ENCODE data around the gene ZNF598. TPM values are rescaled to one million over a fixed set of nuclear protein-coding genes. Genes with fewer than 3 reads are reported as not detected.
"Not testable (repeated sequence)": the region's sequence is repeated elsewhere in the genome, so short reads cannot be mapped to it uniquely, and the experiment has no call there.

Gene ZNF598
- polyA plus RNA-seq, 1 of the 3 experiments (the other 2 are of a cell fraction): 47.8 TPM

GRCh38 chr16:1963806-1964505 lies 45.7 kb downstream of the ZNF598 start:
- Histone ChIP-seq H3K27me3 (ENCODE audit: insufficient read depth) (no peaks in the 10 kb centered on the region), H3K4me1 (ENCODE audit: control insufficient read depth in 1 of 2, insufficient read depth in 2 of 2, low read depth in 1 of 2, low read length in 1 of 2) (peaks cover 0 to 43% of the 10 kb centered on the region in 2 experiments; a peak in 1 of 4 replicates), H3K36me3 (replicated peaks in 1 of 2; ENCODE audit: control insufficient read depth in 1 of 2, insufficient read depth in 2 of 2, low read length in 1 of 2) (peaks cover 19 to 24% of the 10 kb centered on the region in 2 experiments), H2AFZ (ENCODE audit: low read depth) (no peak overlapping the region), H3K27ac (ENCODE audit: low read depth in 2 of 2, low read length in 1 of 2) (peak overlapping the region; percentile 76 to 90), H3K4me2 (peak overlapping the region; percentile 90), H3K9ac (peak overlapping the region; percentile 92), H3K9me3 (no peaks in the 10 kb centered on the region), H4K20me1 (ENCODE audit: insufficient read depth) (peaks cover 38% of the 10 kb centered on the region), H3K4me3 (ENCODE audit: low read depth in 2 of 2, low read length in 1 of 2) (peak overlapping the region; percentile 86 to 98), H3F3A (replicated peaks; ENCODE audit: insufficient read depth) (peaks cover 36% of the 10 kb centered on the region), H3K79me2 (ENCODE audit: insufficient read depth) (peaks cover 72% of the 10 kb centered on the region), H3K9me2 (no peaks in the 10 kb centered on the region)
- 3% methylated on average over 17 of the region's 44 CpGs for WGBS (ENCODE audit: low lambda C conversion rate)
- ChIA-PET CTCF (interaction anchor here (1.0 to 2.8 kb wide), 5 partner anchors 19 to 53 kb away, joined by 3 to 12 read pairs (median 5); no protein-coding TSS in a partner anchor), POLR2A (interaction anchor here (0.6 to 2.0 kb wide), 22 partner anchors 9 to 505 kb away, joined by 3 to 17 read pairs (median 6); partner anchors contain the start of genes ECI1, FAHD1, GFER and HAGH)
- peak; percentile 21 for TF ChIP-seq CHD2 (IDR thresholded peaks at IDR 0.05; ENCODE audit: low read length, partially characterized antibody)
- TF ChIP-seq MXI1 (IDR thresholded peaks at IDR 0.05; ENCODE audit: low read depth, low read length): peak; percentile 81
- no peak for TF ChIP-seq NRF1 (IDR thresholded peaks at IDR 0.05; ENCODE audit: low read depth, low read length)
- TF ChIP-seq MAX (IDR thresholded peaks at IDR 0.05; ENCODE audit: low read depth): 0 out of 2 replicates have a peak, but pooled peaks have one; percentile 19
- TF ChIP-seq, protein P1, sequence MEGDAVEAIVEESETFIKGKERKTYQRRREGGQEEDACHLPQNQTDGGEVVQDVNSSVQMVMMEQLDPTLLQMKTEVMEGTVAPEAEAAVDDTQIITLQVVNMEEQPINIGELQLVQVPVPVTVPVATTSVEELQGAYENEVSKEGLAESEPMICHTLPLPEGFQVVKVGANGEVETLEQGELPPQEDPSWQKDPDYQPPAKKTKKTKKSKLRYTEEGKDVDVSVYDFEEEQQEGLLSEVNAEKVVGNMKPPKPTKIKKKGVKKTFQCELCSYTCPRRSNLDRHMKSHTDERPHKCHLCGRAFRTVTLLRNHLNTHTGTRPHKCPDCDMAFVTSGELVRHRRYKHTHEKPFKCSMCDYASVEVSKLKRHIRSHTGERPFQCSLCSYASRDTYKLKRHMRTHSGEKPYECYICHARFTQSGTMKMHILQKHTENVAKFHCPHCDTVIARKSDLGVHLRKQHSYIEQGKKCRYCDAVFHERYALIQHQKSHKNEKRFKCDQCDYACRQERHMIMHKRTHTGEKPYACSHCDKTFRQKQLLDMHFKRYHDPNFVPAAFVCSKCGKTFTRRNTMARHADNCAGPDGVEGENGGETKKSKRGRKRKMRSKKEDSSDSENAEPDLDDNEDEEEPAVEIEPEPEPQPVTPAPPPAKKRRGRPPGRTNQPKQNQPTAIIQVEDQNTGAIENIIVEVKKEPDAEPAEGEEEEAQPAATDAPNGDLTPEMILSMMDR (IDR thresholded peaks at IDR 0.05): peak; percentile 45
- TF ChIP-seq EZH2phosphoT487 (IDR thresholded peaks at IDR 0.05; ENCODE audit: borderline replicate concordance, low read depth): no peak
- TF ChIP-seq POLR2AphosphoS5 (IDR thresholded peaks at IDR 0.05; ENCODE audit: low read depth, low read length): peak; percentile 56
- no peak for TF ChIP-seq TEAD4 (IDR thresholded peaks at IDR 0.05; ENCODE audit: borderline replicate concordance, insufficient read depth)
- DNase-seq: no peak

GRCh38 chr16:1962161-1963153 lies 47.2 kb downstream of the ZNF598 start:
- H3K9me2 ChIP-seq; H2AFZ ChIP-seq (ENCODE audit: low read depth); H3K9me3 ChIP-seq; H3K27me3 ChIP-seq (ENCODE audit: insufficient read depth); DNase-seq: not testable (repeated sequence)
- Histone ChIP-seq H3F3A (replicated peaks; ENCODE audit: insufficient read depth) (peaks cover 36% of the 10 kb centered on the region), H3K4me3 (ENCODE audit: low read depth in 2 of 2, low read length in 1 of 2) (peak overlapping the region; percentile 86 to 98), H4K20me1 (ENCODE audit: insufficient read depth) (peaks cover 38% of the 10 kb centered on the region), H3K9ac (peak overlapping the region; percentile 92), H3K27ac (ENCODE audit: low read depth in 2 of 2, low read length in 1 of 2) (peak overlapping the region; percentile 11 to 76; a peak in 3 of 4 replicates), H3K79me2 (ENCODE audit: insufficient read depth) (peaks cover 72% of the 10 kb centered on the region), H3K36me3 (replicated peaks in 1 of 2; ENCODE audit: control insufficient read depth in 1 of 2, insufficient read depth in 2 of 2, low read length in 1 of 2) (peaks cover 19 to 24% of the 10 kb centered on the region in 2 experiments), H3K4me1 (ENCODE audit: control insufficient read depth in 1 of 2, insufficient read depth in 2 of 2, low read depth in 1 of 2, low read length in 1 of 2) (peaks cover 0 to 47% of the 10 kb centered on the region in 2 experiments; a peak in 1 of 4 replicates), H3K4me2 (peak overlapping the region; percentile 90)
- WGBS (ENCODE audit: low lambda C conversion rate): 34% methylated on average over 10 of the region's 37 CpGs
- ChIA-PET CTCF (interaction anchor here (0.6 to 1.8 kb wide), 3 partner anchors 33 to 261 kb away, joined by 3 to 6 read pairs (median 3); no protein-coding TSS in a partner anchor), POLR2A (interaction anchor here (0.7 to 2.6 kb wide), 2 partner anchors 8 to 228 kb away, joined by 3 to 10 read pairs; no protein-coding TSS in a partner anchor)

Measured in SK-N-SH (cell line).